UCSD-AML1 (cell line): ENCODE data around the gene NADSYN1.
A peak's percentile ranks its signal among the peaks of the same experiment; 100 is the strongest.

Experiments used
- DNase-seq: peaks from one replicate; lab custom pipeline; 2025; ENCODE audit not compliant: unreplicated experiment; lab: John Stamatoyannopoulos, UW

NADSYN1 gene

GRCh38 chr11:71432761-71433647, 20.0 kb upstream of the NADSYN1 start:
- DNase-seq, result no peak

DNA sequence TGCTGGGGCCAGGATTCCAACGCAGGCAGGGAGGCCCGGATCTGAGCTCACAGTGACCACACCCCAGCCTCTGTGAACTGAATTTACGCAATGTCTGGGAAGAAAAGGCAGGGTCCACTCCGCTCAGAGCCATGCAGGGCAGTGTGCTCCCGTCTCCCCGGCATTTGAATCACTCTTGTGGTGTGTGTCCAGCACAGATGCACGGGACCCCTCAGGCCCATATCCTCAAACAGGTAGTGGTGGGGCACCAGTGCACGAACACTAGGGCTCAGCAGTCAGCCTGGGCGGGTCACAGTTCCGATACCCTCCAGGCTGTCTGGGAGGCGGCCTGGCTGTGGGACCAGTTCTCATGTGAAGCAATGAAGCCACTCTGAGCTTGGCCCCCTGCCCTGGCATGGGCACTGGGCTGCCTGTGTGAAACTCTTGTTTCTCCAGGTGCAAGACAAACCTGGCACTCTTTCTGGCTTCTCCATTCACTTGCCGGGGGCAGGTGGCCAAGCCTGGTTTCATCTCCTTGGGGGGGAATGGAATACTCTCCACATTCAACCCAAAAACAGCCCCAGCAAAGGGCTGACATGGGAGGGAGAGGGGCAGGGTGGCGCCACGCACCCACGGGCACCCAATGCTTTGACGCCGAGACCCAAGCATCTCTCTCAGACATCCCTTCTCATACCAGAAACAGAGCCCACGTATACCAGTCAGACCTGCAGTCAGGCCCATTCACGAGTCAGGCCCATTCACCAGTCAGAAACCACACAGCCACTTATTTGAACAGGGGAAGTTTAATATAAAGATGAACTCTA, 19.2 kb upstream of the NADSYN1 start:
- no peak for DNase-seq

- no peak for DNase-seq
Observed at GRCh38 chr11:71434576-71435130, 18.4 kb upstream of the NADSYN1 start.

DNA sequence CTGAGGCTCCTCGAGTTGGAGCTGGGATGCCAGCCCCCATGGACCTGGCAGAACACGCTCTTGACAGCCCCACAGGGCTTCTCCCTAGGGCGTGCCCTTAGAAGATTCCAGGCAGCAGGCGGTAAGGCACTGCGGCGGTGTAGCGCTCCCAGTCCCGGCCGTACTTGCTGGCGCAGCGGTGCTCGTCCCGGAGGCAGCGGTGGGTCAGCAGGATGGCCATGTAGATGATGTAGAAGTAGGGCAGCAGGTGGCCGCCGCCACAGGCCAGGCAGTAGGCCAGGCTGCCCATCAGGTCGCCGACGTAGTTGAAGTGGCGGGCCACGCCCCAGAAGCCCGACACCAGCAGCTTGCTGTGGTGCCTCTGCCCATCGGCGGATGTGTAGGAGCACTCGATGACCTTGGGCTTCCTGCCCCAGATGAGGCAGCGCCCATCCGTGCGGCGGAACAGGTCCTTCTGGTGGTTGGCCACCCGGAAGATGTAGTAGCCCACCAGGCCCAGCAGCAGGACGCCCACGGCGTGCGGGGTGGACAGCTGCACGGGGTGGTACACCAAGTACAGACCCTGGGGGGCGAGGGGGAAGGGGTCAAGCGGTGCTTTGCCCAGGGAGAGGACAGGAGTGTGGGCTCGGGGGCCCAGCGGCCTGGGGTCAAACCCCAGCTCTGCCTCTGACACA, 17.6 kb upstream of the NADSYN1 start:
- no peak for DNase-seq

GRCh38 chr11:71436861-71437260, 16.1 kb upstream of the NADSYN1 start:
- DNase-seq, result no peak

GRCh38 chr11:71437399-71437798, 15.6 kb upstream of the NADSYN1 start:
- DNase-seq, result no peak

DNA sequence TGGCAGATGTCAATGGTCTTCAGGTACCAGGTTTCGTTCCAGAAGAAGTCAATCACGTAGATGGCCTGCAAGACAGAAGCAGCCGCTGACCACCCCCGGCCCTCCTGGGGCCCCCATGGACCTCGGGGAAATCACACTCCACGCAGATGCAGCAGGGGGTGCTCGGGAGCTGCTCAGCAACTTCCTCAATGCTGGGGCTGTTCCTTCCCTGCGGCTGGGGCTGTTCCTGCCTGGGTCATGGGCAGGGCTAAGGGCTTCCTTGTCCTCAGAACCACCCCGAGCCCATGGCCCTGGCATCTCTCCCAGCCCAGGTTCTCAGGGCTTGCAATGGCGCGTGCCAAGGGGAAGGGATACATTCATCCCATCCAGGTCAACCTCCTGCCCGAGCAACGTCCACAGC, 15.1 kb upstream of the NADSYN1 start:
- no peak for DNase-seq

DNA sequence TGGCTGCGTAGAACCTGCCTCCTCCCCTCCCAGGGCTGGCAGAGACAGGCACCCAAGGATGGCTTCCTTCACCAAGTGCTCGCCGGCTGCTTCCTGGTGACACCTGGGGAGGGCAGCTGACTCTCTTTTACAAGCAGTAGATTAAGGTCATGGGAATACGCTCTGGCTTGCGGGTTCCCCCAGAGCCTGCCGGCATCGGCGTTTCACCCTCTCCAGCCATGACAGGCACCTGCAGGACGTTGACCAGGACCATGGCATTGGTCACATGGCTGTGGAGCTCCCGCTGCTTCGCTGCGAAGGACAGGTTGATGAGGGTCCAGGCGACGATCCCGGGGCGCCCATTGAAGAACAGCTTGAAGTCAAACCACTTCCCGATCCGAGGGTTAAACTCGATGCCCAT, 14.4 kb upstream of the NADSYN1 start:
- DNase-seq, result no peak

- no peak for DNase-seq
Observed at GRCh38 chr11:71440021-71440755, 12.8 kb upstream of the NADSYN1 start.

- no peak for DNase-seq
Observed at GRCh38 chr11:71441251-71441650, 11.8 kb upstream of the NADSYN1 start.

GRCh38 chr11:71442123-71442522, 10.9 kb upstream of the NADSYN1 start:
- no peak for DNase-seq

- no peak for DNase-seq
Observed at GRCh38 chr11:71442880-71443279, 10.1 kb upstream of the NADSYN1 start.

DNA sequence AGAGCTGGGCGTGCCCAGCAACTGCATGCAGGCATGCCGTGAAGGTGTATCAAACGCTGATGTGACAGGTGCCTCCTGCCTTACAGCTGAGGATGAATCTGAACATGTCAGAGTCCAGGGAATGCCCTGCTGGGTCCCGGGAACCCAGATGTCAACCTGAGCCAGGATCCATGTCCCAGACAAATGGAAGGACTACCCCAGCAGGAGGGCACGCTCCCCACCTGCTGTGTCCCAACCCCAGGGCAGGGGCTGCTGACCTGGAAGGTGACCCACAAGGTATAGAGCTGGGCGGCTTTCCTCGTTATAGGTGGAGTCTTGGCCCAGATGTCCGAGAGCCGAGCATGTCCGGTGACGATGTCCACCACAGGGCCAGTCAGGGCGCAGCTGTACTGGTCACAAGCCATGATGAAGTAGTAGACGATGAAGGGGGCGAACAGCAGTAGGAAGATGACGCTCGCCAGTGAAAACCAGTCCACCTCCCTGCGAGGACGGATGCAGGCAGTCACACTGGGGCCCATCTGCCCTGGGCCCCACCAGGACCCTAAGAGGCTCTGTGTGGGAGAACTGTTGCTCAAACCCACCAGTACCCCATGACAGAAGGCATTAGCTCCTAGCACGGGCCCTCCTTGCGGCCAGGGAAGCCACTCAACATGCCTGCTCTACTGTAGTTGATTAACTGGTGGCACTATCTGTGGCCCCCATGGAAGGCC, 9.1 kb upstream of the NADSYN1 start:
- no peak for DNase-seq

GRCh38 chr11:71444811-71445210, 8.2 kb upstream of the NADSYN1 start:
- no peak for DNase-seq

DNA sequence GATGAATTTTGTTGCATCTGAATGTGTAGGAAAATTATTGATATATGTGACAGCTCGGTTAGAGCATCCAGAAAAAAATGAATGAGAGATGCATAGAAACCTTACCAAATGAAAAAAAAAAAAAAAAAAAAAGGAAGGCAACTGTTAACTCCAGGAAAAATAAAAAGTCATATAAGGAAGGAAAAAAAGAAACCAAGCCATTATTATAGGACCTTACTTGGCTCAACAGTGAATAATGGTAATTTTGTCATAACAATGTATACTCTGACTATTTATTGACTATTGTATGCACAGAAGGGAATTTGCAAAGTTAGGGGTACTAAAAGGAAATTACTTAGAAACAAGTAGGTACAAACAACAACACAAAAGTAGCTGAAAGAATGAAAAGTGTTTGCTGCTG, 6.9 kb upstream of the NADSYN1 start:
- no peak for DNase-seq

- DNase-seq, result no peak
Observed at GRCh38 chr11:71446942-71447688, 5.9 kb upstream of the NADSYN1 start.

GRCh38 chr11:71447791-71448256, 5.2 kb upstream of the NADSYN1 start:
- no peak for DNase-seq

DNA sequence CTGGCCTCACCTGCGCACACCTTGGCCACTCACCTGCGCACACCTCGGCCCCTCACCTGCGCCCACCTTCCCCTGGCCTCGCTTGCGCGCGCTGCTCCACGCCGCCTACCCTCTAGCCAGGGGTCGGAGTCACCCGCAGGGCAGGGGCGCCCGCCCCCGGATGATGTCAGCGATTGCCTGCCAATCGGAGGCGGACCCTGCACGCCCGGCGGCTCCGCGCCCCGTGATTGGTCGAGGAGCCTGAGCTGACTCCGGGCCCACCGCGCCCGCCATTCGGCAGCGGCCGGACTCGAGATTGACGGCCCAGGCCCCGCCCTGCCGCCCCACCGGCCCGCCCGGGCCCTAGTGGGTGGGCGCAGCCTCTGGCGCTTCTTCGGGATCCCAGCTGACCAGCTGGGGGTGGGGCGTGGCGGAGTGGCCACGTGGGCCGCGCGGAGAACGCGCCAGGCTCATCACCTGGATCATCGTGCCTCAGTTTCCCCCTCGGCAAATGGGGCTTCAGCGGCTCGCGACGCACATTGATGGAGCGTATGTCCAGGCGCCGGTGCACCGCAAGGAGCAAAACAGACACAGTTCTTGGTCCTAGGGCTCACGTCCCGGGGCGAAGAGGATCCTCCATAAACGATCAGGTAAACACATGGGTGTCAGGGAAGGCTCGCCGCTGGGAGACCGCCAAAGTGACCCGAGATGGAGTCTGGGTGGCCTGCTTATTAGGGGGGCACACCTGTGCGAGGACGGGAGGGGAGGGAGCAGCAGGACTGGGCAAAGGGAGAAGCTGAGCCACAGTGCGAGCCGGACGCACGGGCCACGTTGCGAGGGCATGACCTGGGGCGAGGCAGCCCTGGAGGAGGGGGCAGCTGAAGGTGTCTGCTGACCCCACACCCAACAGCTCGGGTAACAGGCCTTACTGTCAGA, 4.5 kb upstream of the NADSYN1 start, which contains the start of gene DHCR7:
DHCR7 (minus strand) TSS at position 137 of the 915 bp plus-strand sequence. CDS start 3,441 bp downstream, outside the sequence.
- peak; percentile 96 for DNase-seq
